Occipital lobe (tissue), 2 donors: ENCODE data around the gene KLHL18. TPM values are rescaled to one million over a fixed set of nuclear protein-coding genes. Genes with fewer than 3 reads are reported as not detected.
"Not testable (repeated sequence)": the region's sequence is repeated elsewhere in the genome, so short reads cannot be mapped to it uniquely, and the experiment has no call there.

Experiments used
- DNase-seq: peaks from one replicate; lab custom pipeline; 2025; lab: John Stamatoyannopoulos, UW
- total RNA-seq: library from RNA; depleted of rRNA; stranded (reverse); fragments of >200 nt; gene quantifications from one replicate; pipeline ENCODE4 v1.2.3, GENCODE V29; 2014

The KLHL18 gene
- 26.5 TPM for total RNA-seq

GRCh38 chr3:47282424-47283192, at the start of gene KLHL18, which contains the start of gene KIF9:
TSS of gene KLHL18 (plus strand) at chr3:47282944. CDS start at chr3:47282966, 22 bp downstream.
TSS of gene KIF9 (minus strand) at chr3:47282799. CDS start at chr3:47277374, 5,425 bp downstream.
- peak; percentile 90 for DNase-seq

GRCh38 chr3:47238017-47238416, 44.7 kb upstream of the KLHL18 start:
- no peak for DNase-seq

- DNase-seq: no peak
These were observed 42.8 kb upstream of the KLHL18 start for GRCh38 chr3:47239929-47240328.

- DNase-seq: no peak
These were observed 39.2 kb upstream of the KLHL18 start for GRCh38 chr3:47243419-47244147.

- no peak for DNase-seq
These were observed 38.1 kb upstream of the KLHL18 start for GRCh38 chr3:47244531-47245100.

GRCh38 chr3:47245271-47245670, 37.5 kb upstream of the KLHL18 start:
- DNase-seq: no peak

- DNase-seq: no peak
These were observed 35.3 kb upstream of the KLHL18 start for GRCh38 chr3:47247131-47248064.

GRCh38 chr3:47250309-47251060, 32.3 kb upstream of the KLHL18 start:
- DNase-seq: no peak

- DNase-seq: not testable (repeated sequence)
These were observed 31.7 kb upstream of the KLHL18 start for GRCh38 chr3:47251085-47251484.

GRCh38 chr3:47251689-47252088, 31.1 kb upstream of the KLHL18 start:
- DNase-seq: no peak

- not testable (repeated sequence) for DNase-seq
These were observed 26.4 kb upstream of the KLHL18 start for GRCh38 chr3:47256331-47256730.

GRCh38 chr3:47259114-47259513, 23.6 kb upstream of the KLHL18 start:
- DNase-seq: no peak

- no peak for DNase-seq
These were observed 22.1 kb upstream of the KLHL18 start for GRCh38 chr3:47260605-47261004.

GRCh38 chr3:47261301-47261700, 21.4 kb upstream of the KLHL18 start:
- no peak for DNase-seq

- no peak for DNase-seq
These were observed 17.7 kb upstream of the KLHL18 start for GRCh38 chr3:47265008-47265407.

- no peak for DNase-seq
These were observed 16.9 kb upstream of the KLHL18 start for GRCh38 chr3:47265725-47266428.

GRCh38 chr3:47266709-47267489, 15.8 kb upstream of the KLHL18 start:
- DNase-seq: peak; percentile 44

GRCh38 chr3:47267490-47267824, 15.3 kb upstream of the KLHL18 start:
- DNase-seq: no peak

- no peak for DNase-seq
These were observed 12.2 kb upstream of the KLHL18 start for GRCh38 chr3:47270526-47270925.
